ENCODE results near the gene ZBTB45. TPM values are rescaled to one million over a fixed set of nuclear protein-coding genes. Genes with fewer than 3 reads are reported as not detected.
A peak's percentile ranks its signal among the peaks of the same experiment; 100 is the strongest.

The ZBTB45 gene
- total RNA-seq, 1 donor: 9.9 TPM

GRCh38 chr19:58553799-58554493 lies 34.3 kb upstream of the ZBTB45 start:
- H3K4me3 ChIP-seq (ENCODE audit: low read depth, low read length): peak overlapping the region; percentile 78
- TF ChIP-seq, protein P1, sequence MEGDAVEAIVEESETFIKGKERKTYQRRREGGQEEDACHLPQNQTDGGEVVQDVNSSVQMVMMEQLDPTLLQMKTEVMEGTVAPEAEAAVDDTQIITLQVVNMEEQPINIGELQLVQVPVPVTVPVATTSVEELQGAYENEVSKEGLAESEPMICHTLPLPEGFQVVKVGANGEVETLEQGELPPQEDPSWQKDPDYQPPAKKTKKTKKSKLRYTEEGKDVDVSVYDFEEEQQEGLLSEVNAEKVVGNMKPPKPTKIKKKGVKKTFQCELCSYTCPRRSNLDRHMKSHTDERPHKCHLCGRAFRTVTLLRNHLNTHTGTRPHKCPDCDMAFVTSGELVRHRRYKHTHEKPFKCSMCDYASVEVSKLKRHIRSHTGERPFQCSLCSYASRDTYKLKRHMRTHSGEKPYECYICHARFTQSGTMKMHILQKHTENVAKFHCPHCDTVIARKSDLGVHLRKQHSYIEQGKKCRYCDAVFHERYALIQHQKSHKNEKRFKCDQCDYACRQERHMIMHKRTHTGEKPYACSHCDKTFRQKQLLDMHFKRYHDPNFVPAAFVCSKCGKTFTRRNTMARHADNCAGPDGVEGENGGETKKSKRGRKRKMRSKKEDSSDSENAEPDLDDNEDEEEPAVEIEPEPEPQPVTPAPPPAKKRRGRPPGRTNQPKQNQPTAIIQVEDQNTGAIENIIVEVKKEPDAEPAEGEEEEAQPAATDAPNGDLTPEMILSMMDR (IDR thresholded peaks at IDR 0.05; ENCODE audit: insufficient read depth, low read length): no peak
- no peak for DNase-seq (ENCODE audit: low read depth)

DNA sequence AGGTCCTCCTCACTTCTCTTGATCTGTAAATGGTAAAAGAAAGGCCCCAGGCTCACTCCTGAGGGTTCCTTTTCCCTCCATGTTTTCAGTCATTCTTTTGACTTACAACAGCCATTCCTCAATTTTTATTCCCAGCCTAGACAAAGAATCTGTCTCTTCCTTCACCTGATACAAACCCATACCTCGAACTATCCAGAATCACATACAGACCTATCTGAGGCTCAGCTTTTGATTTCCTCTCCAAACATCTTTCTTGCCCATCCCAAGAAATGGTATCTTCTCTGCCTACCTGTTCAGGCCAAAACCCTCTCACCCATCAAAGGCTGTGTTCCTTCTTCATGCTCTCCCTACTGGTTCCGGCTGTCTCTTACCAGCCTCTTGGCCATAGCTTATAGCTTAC lies 33.0 kb upstream of the ZBTB45 start:
- H3K4me3 ChIP-seq (ENCODE audit: low read depth, low read length): no peak overlapping the region
- DNase-seq (ENCODE audit: low read depth): no peak
- TF ChIP-seq, protein P1 (IDR thresholded peaks at IDR 0.05; ENCODE audit: insufficient read depth, low read length): no peak

DNA sequence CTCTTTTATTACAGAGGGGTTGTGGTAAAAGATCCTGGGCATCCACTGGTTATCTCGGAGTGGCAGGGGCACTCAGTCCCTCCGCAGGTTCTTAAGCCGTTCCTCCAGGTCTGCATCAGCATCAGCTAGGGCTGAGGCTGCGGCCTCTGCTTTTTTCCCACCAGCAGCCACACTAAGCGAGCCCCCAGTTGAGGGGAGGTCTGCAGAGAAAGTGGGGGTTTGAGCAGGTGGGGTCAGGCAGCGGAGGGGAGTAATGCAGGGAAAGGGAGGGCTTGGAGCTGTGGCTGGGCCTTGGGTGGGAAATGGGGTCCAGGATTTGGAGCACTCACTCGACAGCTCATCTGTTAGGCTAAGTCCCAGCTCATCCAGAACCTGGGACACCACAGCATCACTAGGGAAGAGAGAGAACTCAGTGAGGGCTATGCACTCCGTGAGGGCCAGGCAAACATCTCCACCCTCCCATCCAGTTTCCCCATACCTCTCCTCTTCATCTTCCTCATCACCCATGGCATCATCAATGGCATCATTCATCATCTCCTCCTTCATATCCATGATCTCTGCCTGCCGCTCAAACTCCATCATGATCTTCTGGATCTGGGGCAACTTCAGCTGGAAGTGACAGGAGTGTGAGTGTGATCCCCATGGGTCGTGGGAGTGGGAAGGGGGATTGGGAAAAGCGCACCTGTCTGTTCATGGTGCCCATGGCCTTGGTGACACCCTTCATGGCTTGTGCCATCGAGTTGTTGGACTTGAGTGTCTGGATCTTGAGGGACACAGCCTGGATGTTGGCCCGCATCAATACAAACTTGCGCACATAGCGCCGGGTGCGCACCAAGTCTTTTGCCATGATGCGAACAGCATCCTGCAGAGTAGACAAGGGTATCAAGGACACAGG lies 32.2 kb upstream of the ZBTB45 start:
- H3K4me3 ChIP-seq (ENCODE audit: low read depth, low read length): no peak overlapping the region
- no peak for DNase-seq (ENCODE audit: low read depth)
- TF ChIP-seq, protein P1 (IDR thresholded peaks at IDR 0.05; ENCODE audit: insufficient read depth, low read length): no peak

DNA sequence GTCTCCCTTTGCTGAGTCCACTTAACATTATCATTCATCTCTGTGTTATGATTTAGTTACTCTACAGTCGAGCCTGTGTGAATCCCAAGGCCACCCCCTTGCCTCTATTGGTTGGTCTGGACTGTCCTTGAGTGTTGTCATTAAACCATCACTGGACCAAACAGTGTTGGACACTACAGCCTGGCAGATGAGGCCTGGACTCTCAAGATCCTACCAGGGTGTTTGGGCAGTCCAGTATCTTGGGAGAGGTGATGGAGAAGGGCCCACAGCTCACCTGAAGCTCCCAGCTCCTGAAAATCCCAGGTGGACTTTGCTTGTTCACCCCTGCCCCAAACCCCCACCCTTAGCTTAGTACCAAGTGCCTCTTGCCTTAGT lies 31.5 kb upstream of the ZBTB45 start:
- H3K4me3 ChIP-seq (ENCODE audit: low read depth, low read length): no peak overlapping the region
- TF ChIP-seq, protein P1 (IDR thresholded peaks at IDR 0.05; ENCODE audit: insufficient read depth, low read length): no peak
- no peak for DNase-seq (ENCODE audit: low read depth)

DNA sequence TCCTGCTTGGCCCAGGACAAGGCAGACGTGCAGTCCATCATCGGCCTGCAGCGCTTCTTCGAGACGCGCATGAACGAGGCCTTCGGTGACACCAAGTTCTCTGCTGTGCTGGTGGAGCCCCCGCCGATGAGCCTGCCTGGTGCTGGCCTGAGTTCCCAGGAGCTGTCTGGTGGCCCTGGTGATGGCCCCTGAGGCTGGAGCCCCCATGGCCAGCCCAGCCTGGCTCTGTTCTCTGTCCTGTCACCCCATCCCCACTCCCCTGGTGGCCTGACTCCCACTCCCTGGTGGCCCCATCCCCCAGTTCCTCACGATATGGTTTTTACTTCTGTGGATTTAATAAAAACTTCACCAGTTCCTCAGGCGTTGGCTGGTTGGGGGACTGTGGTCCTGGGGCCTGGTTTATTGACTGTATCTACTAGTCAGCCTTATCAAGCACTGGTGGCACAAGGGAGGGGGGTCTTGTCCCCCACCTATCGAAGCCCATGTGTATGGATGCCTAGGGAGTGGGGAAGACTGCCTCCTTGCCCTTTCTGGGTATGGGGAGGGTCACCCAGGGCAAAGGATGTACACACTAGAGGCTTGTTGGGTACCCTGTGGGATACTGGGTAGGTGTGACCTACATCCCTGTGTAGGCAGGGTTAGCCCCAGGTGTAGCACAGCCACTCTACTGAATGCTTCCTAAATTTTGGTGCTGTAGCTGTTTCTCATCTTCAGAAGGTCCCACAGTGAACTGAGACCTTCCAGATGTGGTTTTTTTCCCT lies 30.9 kb upstream of the ZBTB45 start:
- DNase-seq (ENCODE audit: low read depth): no peak
- H3K4me3 ChIP-seq (ENCODE audit: low read depth, low read length): no peak overlapping the region
- TF ChIP-seq, protein P1 (IDR thresholded peaks at IDR 0.05; ENCODE audit: insufficient read depth, low read length): no peak

DNA sequence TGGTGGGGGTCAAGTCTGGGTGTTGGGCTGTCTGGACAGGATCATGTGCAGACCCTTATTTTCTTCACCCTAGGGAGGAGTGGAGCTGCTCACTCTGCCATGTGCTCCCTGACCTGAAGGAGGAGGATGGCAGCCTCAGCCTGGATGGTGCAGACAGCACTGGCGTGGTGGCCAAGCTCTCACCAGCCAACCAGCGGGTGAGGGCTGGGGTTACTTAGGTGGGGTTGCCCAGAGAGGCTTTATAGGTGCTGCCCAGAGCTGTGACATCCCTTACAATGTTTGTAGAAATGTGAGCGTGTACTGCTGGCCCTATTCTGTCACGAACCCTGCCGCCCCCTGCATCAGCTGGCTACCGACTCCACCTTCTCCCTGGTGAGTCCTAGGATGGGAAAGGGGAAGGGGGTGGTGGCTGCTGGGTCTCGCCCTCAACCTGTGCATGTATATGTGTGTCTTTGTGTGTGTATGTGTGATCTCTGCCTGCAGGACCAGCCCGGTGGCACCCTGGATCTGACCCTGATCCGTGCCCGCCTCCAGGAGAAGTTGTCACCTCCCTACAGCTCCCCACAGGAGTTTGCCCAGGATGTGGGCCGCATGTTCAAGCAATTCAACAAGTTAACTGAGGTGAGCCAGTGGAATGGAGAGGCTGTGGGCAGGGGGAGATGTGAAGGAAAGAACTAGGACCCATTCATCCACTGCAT lies 30.2 kb upstream of the ZBTB45 start:
- TF ChIP-seq, protein P1 (IDR thresholded peaks at IDR 0.05; ENCODE audit: insufficient read depth, low read length): no peak
- DNase-seq (ENCODE audit: low read depth): no peak
- no peak overlapping the region for H3K4me3 ChIP-seq (ENCODE audit: low read depth, low read length)

Data from fibroblast of the aortic adventitia (primary cell).